ENCODE measurements around the gene KDELR1. TPM values are rescaled to one million over a fixed set of nuclear protein-coding genes. Genes with fewer than 3 reads are reported as not detected.

The KDELR1 gene
- total and polyA plus RNA-seq, 2 of the 13 experiments (the other 11 are each of a cell fraction or from before 2014, with no cell fraction given), result 134 to 185 TPM

GRCh38 chr19:48354332-48354992, 36.9 kb downstream of the KDELR1 start (continued):
- TF ChIP-seq ZNF646 (CRISPR knock-in tag; IDR thresholded peaks at IDR 0.05) (no peak), TBL1XR1 (IDR thresholded peaks at IDR 0.05; ENCODE audit: borderline replicate concordance, low read length, partially characterized antibody) (no peak), HNRNPUL1 (IDR thresholded peaks at IDR 0.05; ENCODE audit: low read depth, low read length) (no peak), RARA (CRISPR knock-in tag; IDR thresholded peaks at IDR 0.05) (peak; percentile 89), ATRX (CRISPR knock-in tag; IDR thresholded peaks at IDR 0.05; ENCODE audit: borderline replicate concordance) (no peak), RXRB (CRISPR knock-in tag; IDR thresholded peaks at IDR 0.05; ENCODE audit: borderline replicate concordance) (peak; percentile 88), RERE (CRISPR knock-in tag; IDR thresholded peaks at IDR 0.05; ENCODE audit: low read depth) (peak; percentile 89), TBP (CRISPR knock-in tag; IDR thresholded peaks at IDR 0.05) (no peak), NR3C1 (CRISPR knock-in tag; IDR thresholded peaks at IDR 0.05) (no peak), SAFB2 (CRISPR knock-in tag; IDR thresholded peaks at IDR 0.05; ENCODE audit: borderline replicate concordance, low read depth) (no peak), ZBTB44 (CRISPR knock-in tag; IDR thresholded peaks at IDR 0.05) (no peak), ZZZ3 (CRISPR knock-in tag; IDR thresholded peaks at IDR 0.05; ENCODE audit: borderline replicate concordance) (no peak)
- TF ChIP-seq, protein P1, sequence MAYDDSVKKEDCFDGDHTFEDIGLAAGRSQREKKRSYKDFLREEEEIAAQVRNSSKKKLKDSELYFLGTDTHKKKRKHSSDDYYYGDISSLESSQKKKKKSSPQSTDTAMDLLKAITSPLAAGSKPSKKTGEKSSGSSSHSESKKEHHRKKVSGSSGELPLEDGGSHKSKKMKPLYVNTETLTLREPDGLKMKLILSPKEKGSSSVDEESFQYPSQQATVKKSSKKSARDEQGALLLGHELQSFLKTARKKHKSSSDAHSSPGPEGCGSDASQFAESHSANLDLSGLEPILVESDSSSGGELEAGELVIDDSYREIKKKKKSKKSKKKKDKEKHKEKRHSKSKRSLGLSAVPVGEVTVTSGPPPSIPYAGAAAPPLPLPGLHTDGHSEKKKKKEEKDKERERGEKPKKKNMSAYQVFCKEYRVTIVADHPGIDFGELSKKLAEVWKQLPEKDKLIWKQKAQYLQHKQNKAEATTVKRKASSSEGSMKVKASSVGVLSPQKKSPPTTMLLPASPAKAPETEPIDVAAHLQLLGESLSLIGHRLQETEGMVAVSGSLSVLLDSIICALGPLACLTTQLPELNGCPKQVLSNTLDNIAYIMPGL (CRISPR knock-in tag; IDR thresholded peaks at IDR 0.05; ENCODE audit: borderline replicate concordance in 1 of 2, low read depth in 1 of 2), result peak in 1 of 2 experiments; percentile 48; a peak in 1 of 4 replicates

Measured in HepG2 (cell line).